ENCODE measurements around the gene USP54.

Gene USP54

DNA sequence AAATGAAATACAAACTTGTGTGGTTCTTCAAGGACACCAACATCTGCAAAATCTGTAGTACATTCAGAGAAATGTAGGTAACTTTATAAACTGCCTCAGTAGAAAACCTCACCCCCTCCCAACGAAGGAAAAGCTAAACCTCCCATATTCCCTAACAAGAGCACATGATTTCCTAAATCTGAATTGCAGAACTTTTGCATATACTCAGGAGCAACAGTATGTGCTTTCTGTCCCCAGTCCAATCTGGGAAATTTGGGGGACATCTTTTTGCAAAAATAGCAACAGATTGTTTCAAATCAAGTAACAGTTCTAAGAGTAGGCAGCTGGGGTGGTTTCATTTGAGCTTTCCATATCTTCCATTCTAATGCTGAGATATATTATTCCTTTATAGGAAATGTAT lies 142.0 kb downstream of the USP54 start:
- no peak for DNase-seq (ENCODE audit: low spot score)
- Mint-ChIP-seq H3K4me1 (ENCODE audit: low read depth) (peaks cover 4% of the 10 kb centered on the region), H3K4me3 (no peak overlapping the region), H3K9me3 (no peaks in the 10 kb centered on the region), H3K36me3 (ENCODE audit: low read depth) (peaks cover 27% of the 10 kb centered on the region), H3K27ac (no peak overlapping the region), H3K27me3 (ENCODE audit: low read depth) (no peaks in the 10 kb centered on the region)

DNA sequence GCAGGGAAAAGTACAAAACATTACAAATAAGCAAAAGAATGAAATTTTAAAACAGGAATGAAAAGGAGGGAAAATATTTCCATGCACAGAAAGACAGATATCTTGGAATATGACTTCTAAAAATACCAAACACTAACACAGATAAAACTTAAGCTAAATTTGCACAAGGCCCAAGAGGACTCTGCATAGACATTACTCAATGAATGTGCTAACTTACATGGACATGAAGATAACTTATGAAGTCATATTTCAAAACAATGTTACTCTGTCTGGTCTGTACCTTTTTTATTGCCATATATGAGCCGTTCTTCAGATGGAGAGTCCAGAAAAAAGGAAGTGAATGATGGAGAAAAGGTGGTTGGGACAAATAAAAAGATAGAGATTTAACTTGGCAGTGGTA lies 142.8 kb downstream of the USP54 start:
- Mint-ChIP-seq H3K27ac (no peak overlapping the region), H3K4me3 (no peak overlapping the region), H3K27me3 (ENCODE audit: low read depth) (no peaks in the 10 kb centered on the region), H3K36me3 (ENCODE audit: low read depth) (peaks cover 28% of the 10 kb centered on the region), H3K4me1 (ENCODE audit: low read depth) (peaks cover 4% of the 10 kb centered on the region), H3K9me3 (no peaks in the 10 kb centered on the region)
- DNase-seq (ENCODE audit: low spot score) = no peak

All from T-helper 2 cell treated with Interferon-gamma antibody and Interleukin-4, amounts not matched to agents 5 μg/mL and 100 μg/mL, for 36 hours (primary cell).